Mesothelial cell of epicardium (in vitro differentiated cells): ENCODE results near the gene ZNF280A. TPM values are rescaled to one million over a fixed set of nuclear protein-coding genes. Genes with fewer than 3 reads are reported as not detected.
"Not testable (repeated sequence)": the region's sequence is repeated elsewhere in the genome, so short reads cannot be mapped to it uniquely, and the experiment has no call there.

ENCODE experiments used
- DNase-seq, 2 experiments: peaks; one replicate each; pipeline ENCODE4 v3.0.0; 2021; ENCODE audit warnings: low spot score in 2 of 2; ENCODE audit not compliant: unreplicated experiment in 2 of 2
- H3K27ac Mint-ChIP-seq: 2 replicates; pipeline ENCODE4 v1.8.0; 2021; ENCODE audit warnings: mixed read lengths
- H3K27me3 Mint-ChIP-seq: 2 replicates; pipeline ENCODE4 v1.8.0; 2021; ENCODE audit warnings: low read depth, mixed read lengths
- H3K36me3 Mint-ChIP-seq: 2 replicates; pipeline ENCODE4 v1.8.0; 2021; ENCODE audit warnings: mixed read lengths
- H3K4me1 Mint-ChIP-seq: 2 replicates; pipeline ENCODE4 v1.8.0; 2021; ENCODE audit warnings: mixed read lengths
- H3K4me3 Mint-ChIP-seq: 2 replicates; pipeline ENCODE4 v1.8.0; 2021; ENCODE audit warnings: mild to moderate bottlenecking, moderate library complexity, mixed read lengths
- H3K9me3 Mint-ChIP-seq: 2 replicates; pipeline ENCODE4 v1.8.0; 2021; ENCODE audit warnings: mixed read lengths
- CTCF ChIP-seq: fragments of 200-600 bp; sonication (generic); IDR thresholded peaks from one replicate; pipeline ENCODE4 v1.5.0; 2021; ENCODE audit warnings: antibody characterized with exemption; ENCODE audit not compliant: unreplicated experiment
- total RNA-seq: library from RNA; stranded (reverse); gene quantifications from 3 replicates; pipeline ENCODE4 v1.2.1, GENCODE V29; 2021

ZNF280A gene
- total RNA-seq, 1 donor from 2014 or later: 0.16 TPM

GRCh38 chr22:22469527-22469926 is 50.5 kb downstream of the ZNF280A start:
- no peaks in the 10 kb centered on the region for H3K4me1 Mint-ChIP-seq
- peaks cover 22% of the 10 kb centered on the region for H3K27me3 Mint-ChIP-seq
- H3K27ac Mint-ChIP-seq: no peak overlapping the region
- H3K4me3 Mint-ChIP-seq: no peak overlapping the region
- peaks cover 28% of the 10 kb centered on the region for H3K9me3 Mint-ChIP-seq
- TF ChIP-seq CTCF: no peak
- DNase-seq: no peak
- H3K36me3 Mint-ChIP-seq: no peaks in the 10 kb centered on the region

GRCh38 chr22:22468794-22469469 is 51.1 kb downstream of the ZNF280A start:
- not testable (repeated sequence) for H3K27ac Mint-ChIP-seq, H3K4me1 Mint-ChIP-seq, H3K36me3 Mint-ChIP-seq, H3K4me3 Mint-ChIP-seq, DNase-seq
- Mint-ChIP-seq H3K9me3 (peaks cover 28% of the 10 kb centered on the region), H3K27me3 (peaks cover 27% of the 10 kb centered on the region)

- Mint-ChIP-seq H3K4me3 (no peak overlapping the region), H3K27ac (no peak overlapping the region), H3K9me3 (peaks cover 28% of the 10 kb centered on the region), H3K4me1 (peaks cover 2% of the 10 kb centered on the region), H3K36me3 (no peaks in the 10 kb centered on the region), H3K27me3 (peaks cover 45% of the 10 kb centered on the region)
- DNase-seq: no peak
- TF ChIP-seq CTCF: no peak
These were observed 53.0 kb downstream of the ZNF280A start for GRCh38 chr22:22467112-22467511.

- TF ChIP-seq CTCF: no peak
- no peak for DNase-seq
These were observed 54.3 kb downstream of the ZNF280A start for GRCh38 chr22:22465782-22466181.

GRCh38 chr22:22465094-22465602 is 54.9 kb downstream of the ZNF280A start:
- Mint-ChIP-seq H3K27me3 (peaks cover 55% of the 10 kb centered on the region), H3K9me3 (peaks cover 28% of the 10 kb centered on the region), H3K36me3 (no peaks in the 10 kb centered on the region), H3K4me1 (peaks cover 2% of the 10 kb centered on the region), H3K27ac (no peak overlapping the region), H3K4me3 (no peak overlapping the region)
- DNase-seq: no peak
- no peak for TF ChIP-seq CTCF

More at GRCh38 chr22:22465782-22466181, 54.3 kb downstream of the ZNF280A start:
- H3K4me3 Mint-ChIP-seq: no peak overlapping the region
- no peaks in the 10 kb centered on the region for H3K36me3 Mint-ChIP-seq
- H3K27me3 Mint-ChIP-seq: peaks cover 53% of the 10 kb centered on the region
- peaks cover 2% of the 10 kb centered on the region for H3K4me1 Mint-ChIP-seq
- H3K9me3 Mint-ChIP-seq: peaks cover 28% of the 10 kb centered on the region
- H3K27ac Mint-ChIP-seq: no peak overlapping the region

- no peaks in the 10 kb centered on the region for H3K36me3 Mint-ChIP-seq
- H3K27me3 Mint-ChIP-seq: peaks cover 55% of the 10 kb centered on the region
- peaks cover 27% of the 10 kb centered on the region for H3K9me3 Mint-ChIP-seq
- H3K4me3 Mint-ChIP-seq: no peak overlapping the region
- DNase-seq: no peak
- H3K27ac Mint-ChIP-seq: no peak overlapping the region
- H3K4me1 Mint-ChIP-seq: peaks cover 2% of the 10 kb centered on the region
- TF ChIP-seq CTCF: no peak
These were observed 55.5 kb downstream of the ZNF280A start for GRCh38 chr22:22464541-22465054.
